SK-N-SH (cell line): ENCODE measurements around the gene NFIA. TPM values are rescaled to one million over a fixed set of nuclear protein-coding genes. Genes with fewer than 3 reads are reported as not detected.

Experiments used
- CTCF ChIA-PET: fragments of 300-600, 350-600 bp; formaldehyde crosslinking; extraction: SDS; loops from one replicate; lab custom pipeline; 2021; lab: Yijun Ruan, JAX
- POLR2A ChIA-PET: fragments of 350-600 bp; sonication (Branson Sonifier 250); formaldehyde crosslinking; extraction: SDS; loops from one replicate; lab custom pipeline; 2020; ENCODE audit warnings: antibody characterized with exemption, inconsistent platforms; lab: Yijun Ruan, JAX
- DNase-seq: peaks from one replicate; pipeline ENCODE4 v3.0.0; 2012
- H2AFZ ChIP-seq: fragments of 200-600 bp; sonication (generic); 2 replicates; pipeline ENCODE4 v1.8.1; 2016; ENCODE audit warnings: antibody characterized with exemption, mild to moderate bottlenecking, low read depth
- H3F3A ChIP-seq: fragments of 200-600 bp; sonication (generic); replicated peaks from 2 replicates; pipeline ENCODE3; 2016; ENCODE audit warnings: antibody characterized with exemption, mild to moderate bottlenecking; ENCODE audit not compliant: insufficient read depth
- H3K27ac ChIP-seq, 2 experiments: fragments of 200-500 bp in 1 of 2; fragments of 200-600 bp in 1 of 2; sonication (Bioruptor generic) in 1 of 2; sonication (generic), shearing (Covaris generic) in 1 of 2; 2 replicates each; pipeline versions ENCODE4 v1.5.1 to v1.6.1; 2014 to 2016; ENCODE audit warnings: low read depth in 2 of 2, inconsistent platforms in 1 of 2, low read length in 1 of 2, mild to moderate bottlenecking in 1 of 2, mixed read lengths in 1 of 2
- H3K27me3 ChIP-seq: fragments of 200-600 bp; sonication (generic), shearing (Covaris generic); 2 replicates; pipeline ENCODE4 v1.6.1; 2016; ENCODE audit warnings: mixed run types; ENCODE audit not compliant: insufficient read depth
- H3K36me3 ChIP-seq, 2 experiments: fragments of 200-500 bp in 1 of 2; fragments of 200-600 bp in 1 of 2; sonication (Bioruptor generic) in 1 of 2; sonication (generic) in 1 of 2; replicated peaks in 1 of 2; 2 replicates each; pipeline versions ENCODE3 to v1.5.1; 2014 to 2016; ENCODE audit warnings: low read length in 1 of 2, mild to moderate bottlenecking in 1 of 2; ENCODE audit not compliant: insufficient read depth in 2 of 2, control insufficient read depth in 1 of 2
- H3K4me1 ChIP-seq, 2 experiments: fragments of 200-500 bp in 1 of 2; fragments of 200-600 bp in 1 of 2; sonication (Bioruptor generic) in 1 of 2; sonication (generic), shearing (Covaris generic) in 1 of 2; 2 replicates each; pipeline versions ENCODE4 v1.5.1 to v1.6.1; 2014 to 2016; ENCODE audit warnings: low read depth in 1 of 2, low read length in 1 of 2, mixed run types in 1 of 2; ENCODE audit not compliant: insufficient read depth in 2 of 2, control insufficient read depth in 1 of 2
- H3K4me2 ChIP-seq: fragments of 200-600 bp; sonication (generic), shearing (Covaris generic); 2 replicates; pipeline ENCODE4 v1.6.1; 2017; ENCODE audit warnings: mixed run types
- H3K4me3 ChIP-seq, 2 experiments: fragments of 200-500 bp in 1 of 2; fragments of 200-600 bp in 1 of 2; sonication (Bioruptor generic) in 1 of 2; sonication (generic), shearing (Covaris generic) in 1 of 2; 2 replicates each; pipeline versions ENCODE4 v1.5.1 to v1.8.1; 2014 to 2016; ENCODE audit warnings: low read depth in 2 of 2, inconsistent platforms in 1 of 2, low read length in 1 of 2, mild to moderate bottlenecking in 1 of 2, mixed read lengths in 1 of 2, moderate library complexity in 1 of 2
- H3K79me2 ChIP-seq: fragments of 200-600 bp; sonication (generic); 2 replicates; pipeline ENCODE4 v1.8.1; 2017; ENCODE audit warnings: mild to moderate bottlenecking; ENCODE audit not compliant: insufficient read depth
- H3K9ac ChIP-seq: fragments of 200-600 bp; sonication (generic); 2 replicates; pipeline ENCODE4 v1.6.1; 2017; ENCODE audit warnings: mixed run types
- H3K9me2 ChIP-seq: fragments of 200-600 bp; sonication (generic); 2 replicates; pipeline ENCODE4 v1.6.1; 2017; ENCODE audit warnings: mixed run types
- H3K9me3 ChIP-seq: fragments of 200-600 bp; sonication (generic); 2 replicates; pipeline ENCODE4 v1.6.1; 2017; ENCODE audit warnings: mixed run types, mild to moderate bottlenecking, moderate library complexity
- H4K20me1 ChIP-seq: fragments of 200-600 bp; sonication (generic); 2 replicates; pipeline ENCODE4 v1.6.1; 2017; ENCODE audit warnings: mild to moderate bottlenecking, mixed run types; ENCODE audit not compliant: insufficient read depth
- CHD2 ChIP-seq: fragments of 150-350 bp; IDR thresholded peaks from 2 replicates; pipeline ENCODE4 v1.6.1; 2018; ENCODE audit warnings: low read length; ENCODE audit not compliant: partially characterized antibody
- EP300 ChIP-seq, 2 experiments: IDR thresholded peaks; 2 replicates each; pipeline versions ENCODE4 v1.4.0 to v1.6.1; 2012; ENCODE audit warnings: borderline replicate concordance in 1 of 2, low read depth in 1 of 2, low read length in 1 of 2
- JUND ChIP-seq: IDR thresholded peaks from 2 replicates; pipeline ENCODE4 v1.4.0; 2012
- MEF2A ChIP-seq: IDR thresholded peaks from 2 replicates; pipeline ENCODE4 v1.4.0; 2012; ENCODE audit warnings: low read depth, borderline replicate concordance
- NRF1 ChIP-seq: IDR thresholded peaks from 2 replicates; pipeline ENCODE4 v1.6.1; 2012; ENCODE audit warnings: low read depth, mild to moderate bottlenecking, low read length
- RAD21 ChIP-seq: IDR thresholded peaks from 2 replicates; pipeline ENCODE4 v1.6.1; 2012; ENCODE audit warnings: mild to moderate bottlenecking, low read length
- TAF1 ChIP-seq: IDR thresholded peaks from 2 replicates; pipeline ENCODE4 v1.6.1; 2012; ENCODE audit warnings: low read depth, mild to moderate bottlenecking, low read length, moderate library complexity, borderline replicate concordance
- WGBS: methylation state at CpG from one replicate; pipeline ENCODE4 v1.1.6; 2017; ENCODE audit warnings: low lambda C conversion rate; 5-methylcytosine and 5-hydroxymethylcytosine counted together
- polyA plus RNA-seq, 3 experiments: library from polyadenylated mRNA; depleted of rRNA; stranded (reverse); fragments of >200 nt; gene quantifications; 2 replicates each; pipeline ENCODE4 v1.2.3, GENCODE V29; 2012
- TF ChIP-seq, protein P1 (sequence below): IDR thresholded peaks from 2 replicates; pipeline ENCODE4 v1.4.0; 2012; ENCODE audit warnings: low read depth, borderline replicate concordance
- TF ChIP-seq, protein P2 (sequence below): IDR thresholded peaks from 2 replicates; pipeline ENCODE4 v1.6.1; 2012; ENCODE audit warnings: mild to moderate bottlenecking, low read depth, low read length, moderate library complexity
- TF ChIP-seq, protein P3 (sequence below): IDR thresholded peaks from 2 replicates; pipeline ENCODE4 v1.4.0; 2012; ENCODE audit warnings: low read depth
- TF ChIP-seq, protein P4 (sequence below): fragments of 200-600 bp; sonication (generic); IDR thresholded peaks from 2 replicates; pipeline ENCODE4 v1.6.1; 2017; ENCODE audit warnings: antibody characterized with exemption, mild to moderate bottlenecking, moderate library complexity
- TF ChIP-seq, protein P5 (sequence below): IDR thresholded peaks from 2 replicates; pipeline ENCODE4 v1.4.0; 2012; ENCODE audit warnings: low read depth, borderline replicate concordance
- TF ChIP-seq, protein P6 (sequence below): IDR thresholded peaks from 2 replicates; pipeline ENCODE4; 2012

Gene NFIA
- polyA plus RNA-seq, 1 of the 3 experiments (the other 2 are of a cell fraction), result 3.3 TPM

DNA sequence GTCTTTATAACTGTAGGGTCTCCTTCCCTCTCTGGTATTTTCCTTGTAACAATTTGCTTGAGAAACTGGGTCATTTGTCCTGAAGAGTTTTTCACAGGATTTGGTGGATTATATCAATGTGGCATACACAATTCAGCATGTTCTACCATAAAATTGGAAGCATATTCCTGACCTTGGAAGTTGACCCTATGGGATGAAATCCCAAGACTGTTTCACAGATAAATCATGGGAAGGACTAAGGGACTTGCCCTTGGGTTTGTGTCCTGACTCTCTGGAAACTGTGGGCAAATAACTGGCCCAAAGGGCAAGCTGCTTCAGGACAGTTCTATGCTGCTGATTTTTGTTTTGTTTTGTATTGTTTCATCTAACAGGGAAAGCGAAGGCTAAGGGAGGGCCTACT is 387.0 kb downstream of the NFIA start:
- DNase-seq, result no peak
- H3K4me2 ChIP-seq, result no peak overlapping the region
- TF ChIP-seq NRF1 (no peak), JUND (no peak), EP300 (IDR thresholded peaks at IDR 0.05; ENCODE audit: borderline replicate concordance in 1 of 2, low read depth in 1 of 2, low read length in 1 of 2) (no peak), MEF2A (no peak), RAD21 (no peak), TAF1 (no peak), CHD2 (no peak)
- TF ChIP-seq, protein P1, sequence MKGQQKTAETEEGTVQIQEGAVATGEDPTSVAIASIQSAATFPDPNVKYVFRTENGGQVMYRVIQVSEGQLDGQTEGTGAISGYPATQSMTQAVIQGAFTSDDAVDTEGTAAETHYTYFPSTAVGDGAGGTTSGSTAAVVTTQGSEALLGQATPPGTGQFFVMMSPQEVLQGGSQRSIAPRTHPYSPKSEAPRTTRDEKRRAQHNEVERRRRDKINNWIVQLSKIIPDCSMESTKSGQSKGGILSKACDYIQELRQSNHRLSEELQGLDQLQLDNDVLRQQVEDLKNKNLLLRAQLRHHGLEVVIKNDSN, result no peak
- TF ChIP-seq, protein P2, sequence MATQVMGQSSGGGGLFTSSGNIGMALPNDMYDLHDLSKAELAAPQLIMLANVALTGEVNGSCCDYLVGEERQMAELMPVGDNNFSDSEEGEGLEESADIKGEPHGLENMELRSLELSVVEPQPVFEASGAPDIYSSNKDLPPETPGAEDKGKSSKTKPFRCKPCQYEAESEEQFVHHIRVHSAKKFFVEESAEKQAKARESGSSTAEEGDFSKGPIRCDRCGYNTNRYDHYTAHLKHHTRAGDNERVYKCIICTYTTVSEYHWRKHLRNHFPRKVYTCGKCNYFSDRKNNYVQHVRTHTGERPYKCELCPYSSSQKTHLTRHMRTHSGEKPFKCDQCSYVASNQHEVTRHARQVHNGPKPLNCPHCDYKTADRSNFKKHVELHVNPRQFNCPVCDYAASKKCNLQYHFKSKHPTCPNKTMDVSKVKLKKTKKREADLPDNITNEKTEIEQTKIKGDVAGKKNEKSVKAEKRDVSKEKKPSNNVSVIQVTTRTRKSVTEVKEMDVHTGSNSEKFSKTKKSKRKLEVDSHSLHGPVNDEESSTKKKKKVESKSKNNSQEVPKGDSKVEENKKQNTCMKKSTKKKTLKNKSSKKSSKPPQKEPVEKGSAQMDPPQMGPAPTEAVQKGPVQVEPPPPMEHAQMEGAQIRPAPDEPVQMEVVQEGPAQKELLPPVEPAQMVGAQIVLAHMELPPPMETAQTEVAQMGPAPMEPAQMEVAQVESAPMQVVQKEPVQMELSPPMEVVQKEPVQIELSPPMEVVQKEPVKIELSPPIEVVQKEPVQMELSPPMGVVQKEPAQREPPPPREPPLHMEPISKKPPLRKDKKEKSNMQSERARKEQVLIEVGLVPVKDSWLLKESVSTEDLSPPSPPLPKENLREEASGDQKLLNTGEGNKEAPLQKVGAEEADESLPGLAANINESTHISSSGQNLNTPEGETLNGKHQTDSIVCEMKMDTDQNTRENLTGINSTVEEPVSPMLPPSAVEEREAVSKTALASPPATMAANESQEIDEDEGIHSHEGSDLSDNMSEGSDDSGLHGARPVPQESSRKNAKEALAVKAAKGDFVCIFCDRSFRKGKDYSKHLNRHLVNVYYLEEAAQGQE, result no peak
- TF ChIP-seq, protein P3, sequence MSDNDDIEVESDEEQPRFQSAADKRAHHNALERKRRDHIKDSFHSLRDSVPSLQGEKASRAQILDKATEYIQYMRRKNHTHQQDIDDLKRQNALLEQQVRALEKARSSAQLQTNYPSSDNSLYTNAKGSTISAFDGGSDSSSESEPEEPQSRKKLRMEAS, result no peak
- TF ChIP-seq, protein P4, sequence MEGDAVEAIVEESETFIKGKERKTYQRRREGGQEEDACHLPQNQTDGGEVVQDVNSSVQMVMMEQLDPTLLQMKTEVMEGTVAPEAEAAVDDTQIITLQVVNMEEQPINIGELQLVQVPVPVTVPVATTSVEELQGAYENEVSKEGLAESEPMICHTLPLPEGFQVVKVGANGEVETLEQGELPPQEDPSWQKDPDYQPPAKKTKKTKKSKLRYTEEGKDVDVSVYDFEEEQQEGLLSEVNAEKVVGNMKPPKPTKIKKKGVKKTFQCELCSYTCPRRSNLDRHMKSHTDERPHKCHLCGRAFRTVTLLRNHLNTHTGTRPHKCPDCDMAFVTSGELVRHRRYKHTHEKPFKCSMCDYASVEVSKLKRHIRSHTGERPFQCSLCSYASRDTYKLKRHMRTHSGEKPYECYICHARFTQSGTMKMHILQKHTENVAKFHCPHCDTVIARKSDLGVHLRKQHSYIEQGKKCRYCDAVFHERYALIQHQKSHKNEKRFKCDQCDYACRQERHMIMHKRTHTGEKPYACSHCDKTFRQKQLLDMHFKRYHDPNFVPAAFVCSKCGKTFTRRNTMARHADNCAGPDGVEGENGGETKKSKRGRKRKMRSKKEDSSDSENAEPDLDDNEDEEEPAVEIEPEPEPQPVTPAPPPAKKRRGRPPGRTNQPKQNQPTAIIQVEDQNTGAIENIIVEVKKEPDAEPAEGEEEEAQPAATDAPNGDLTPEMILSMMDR, result no peak
- TF ChIP-seq, protein P5, sequence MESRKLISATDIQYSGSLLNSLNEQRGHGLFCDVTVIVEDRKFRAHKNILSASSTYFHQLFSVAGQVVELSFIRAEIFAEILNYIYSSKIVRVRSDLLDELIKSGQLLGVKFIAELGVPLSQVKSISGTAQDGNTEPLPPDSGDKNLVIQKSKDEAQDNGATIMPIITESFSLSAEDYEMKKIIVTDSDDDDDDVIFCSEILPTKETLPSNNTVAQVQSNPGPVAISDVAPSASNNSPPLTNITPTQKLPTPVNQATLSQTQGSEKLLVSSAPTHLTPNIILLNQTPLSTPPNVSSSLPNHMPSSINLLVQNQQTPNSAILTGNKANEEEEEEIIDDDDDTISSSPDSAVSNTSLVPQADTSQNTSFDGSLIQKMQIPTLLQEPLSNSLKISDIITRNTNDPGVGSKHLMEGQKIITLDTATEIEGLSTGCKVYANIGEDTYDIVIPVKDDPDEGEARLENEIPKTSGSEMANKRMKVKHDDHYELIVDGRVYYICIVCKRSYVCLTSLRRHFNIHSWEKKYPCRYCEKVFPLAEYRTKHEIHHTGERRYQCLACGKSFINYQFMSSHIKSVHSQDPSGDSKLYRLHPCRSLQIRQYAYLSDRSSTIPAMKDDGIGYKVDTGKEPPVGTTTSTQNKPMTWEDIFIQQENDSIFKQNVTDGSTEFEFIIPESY, result no peak
- TF ChIP-seq, protein P6, sequence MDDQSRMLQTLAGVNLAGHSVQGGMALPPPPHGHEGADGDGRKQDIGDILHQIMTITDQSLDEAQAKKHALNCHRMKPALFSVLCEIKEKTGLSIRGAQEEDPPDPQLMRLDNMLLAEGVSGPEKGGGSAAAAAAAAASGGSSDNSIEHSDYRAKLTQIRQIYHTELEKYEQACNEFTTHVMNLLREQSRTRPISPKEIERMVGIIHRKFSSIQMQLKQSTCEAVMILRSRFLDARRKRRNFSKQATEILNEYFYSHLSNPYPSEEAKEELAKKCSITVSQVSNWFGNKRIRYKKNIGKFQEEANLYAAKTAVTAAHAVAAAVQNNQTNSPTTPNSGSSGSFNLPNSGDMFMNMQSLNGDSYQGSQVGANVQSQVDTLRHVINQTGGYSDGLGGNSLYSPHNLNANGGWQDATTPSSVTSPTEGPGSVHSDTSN, result no peak

More for the DNA sequence above, 387.0 kb downstream of the NFIA start:
- 88% methylated on average over 1 of the region's 1 CpG for WGBS
- H3K9me3 ChIP-seq, result no peaks in the 10 kb centered on the region
- no peaks in the 10 kb centered on the region for H3K79me2 ChIP-seq
- no peak overlapping the region for H3K27ac ChIP-seq
- H3K4me3 ChIP-seq, result no peak overlapping the region
- no peaks in the 10 kb centered on the region for H3K27me3 ChIP-seq
- H3K4me1 ChIP-seq, result no peaks in the 10 kb centered on the region
- ChIA-PET POLR2A (no interaction called here), CTCF (no interaction called here)
- no peak overlapping the region for H3K9ac ChIP-seq
- no peaks in the 10 kb centered on the region for H3K36me3 ChIP-seq
- no peaks in the 10 kb centered on the region for H3F3A ChIP-seq
- no peak overlapping the region for H2AFZ ChIP-seq
- H4K20me1 ChIP-seq, result no peaks in the 10 kb centered on the region
- no peaks in the 10 kb centered on the region for H3K9me2 ChIP-seq
